Activated T-helper 1 cell treated with anti-CD3 and anti-CD28 coated beads, Interleukin-12 subunit alpha, Interleukin-12 subunit beta, Interleukin-2, Interleukin-4 antibody, amounts not matched to agents 30 ng/mL and 10 ng/mL and 1 ng/mL, durations not matched to agents 14 hours and 24 hours and 36 hours (primary cell): ENCODE measurements around the gene MSANTD3. TPM values are rescaled to one million over a fixed set of nuclear protein-coding genes. Genes with fewer than 3 reads are reported as not detected.
"Not testable (repeated sequence)": the region's sequence is repeated elsewhere in the genome, so short reads cannot be mapped to it uniquely, and the experiment has no call there.

Experiments used
- DNase-seq: peaks from one replicate; pipeline ENCODE4 v3.0.0; 2021; ENCODE audit warnings: low spot score
- H3K27ac Mint-ChIP-seq: one replicate; pipeline ENCODE4 v1.8.0; 2021; ENCODE audit warnings: mild to moderate bottlenecking, mixed read lengths
- H3K27me3 Mint-ChIP-seq: one replicate; pipeline ENCODE4 v1.8.0; 2022; ENCODE audit warnings: mild to moderate bottlenecking, moderate library complexity, mixed read lengths; ENCODE audit not compliant: insufficient read depth
- H3K36me3 Mint-ChIP-seq: one replicate; pipeline ENCODE4 v1.8.0; 2021; ENCODE audit warnings: low read depth, mixed read lengths
- H3K4me1 Mint-ChIP-seq: one replicate; pipeline ENCODE4 v1.8.0; 2021; ENCODE audit warnings: low read depth, mixed read lengths
- H3K4me3 Mint-ChIP-seq: one replicate; pipeline ENCODE4 v1.8.0; 2021; ENCODE audit warnings: mild to moderate bottlenecking, moderate library complexity, mixed read lengths
- H3K9me3 Mint-ChIP-seq: one replicate; pipeline ENCODE4 v1.8.0; 2021; ENCODE audit warnings: mixed read lengths
- intact Hi-C: fragments of 100-400 bp; cut with micrococcal nuclease; formaldehyde crosslinking; loops from one replicate; pipeline ENCODE4 v1.15.1; 2024
- total RNA-seq: library from RNA; stranded (reverse); gene quantifications from 2 replicates; pipeline ENCODE4 v1.2.3, GENCODE V29; 2022

The MSANTD3 gene, protein sequence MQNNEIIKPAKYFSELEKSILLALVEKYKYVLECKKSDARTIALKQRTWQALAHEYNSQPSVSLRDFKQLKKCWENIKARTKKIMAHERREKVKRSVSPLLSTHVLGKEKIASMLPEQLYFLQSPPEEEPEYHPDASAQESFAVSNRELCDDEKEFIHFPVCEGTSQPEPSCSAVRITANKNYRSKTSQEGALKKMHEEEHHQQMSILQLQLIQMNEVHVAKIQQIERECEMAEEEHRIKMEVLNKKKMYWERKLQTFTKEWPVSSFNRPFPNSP
- total RNA-seq = 11.1 and 11.3 TPM in 2 replicates

DNA sequence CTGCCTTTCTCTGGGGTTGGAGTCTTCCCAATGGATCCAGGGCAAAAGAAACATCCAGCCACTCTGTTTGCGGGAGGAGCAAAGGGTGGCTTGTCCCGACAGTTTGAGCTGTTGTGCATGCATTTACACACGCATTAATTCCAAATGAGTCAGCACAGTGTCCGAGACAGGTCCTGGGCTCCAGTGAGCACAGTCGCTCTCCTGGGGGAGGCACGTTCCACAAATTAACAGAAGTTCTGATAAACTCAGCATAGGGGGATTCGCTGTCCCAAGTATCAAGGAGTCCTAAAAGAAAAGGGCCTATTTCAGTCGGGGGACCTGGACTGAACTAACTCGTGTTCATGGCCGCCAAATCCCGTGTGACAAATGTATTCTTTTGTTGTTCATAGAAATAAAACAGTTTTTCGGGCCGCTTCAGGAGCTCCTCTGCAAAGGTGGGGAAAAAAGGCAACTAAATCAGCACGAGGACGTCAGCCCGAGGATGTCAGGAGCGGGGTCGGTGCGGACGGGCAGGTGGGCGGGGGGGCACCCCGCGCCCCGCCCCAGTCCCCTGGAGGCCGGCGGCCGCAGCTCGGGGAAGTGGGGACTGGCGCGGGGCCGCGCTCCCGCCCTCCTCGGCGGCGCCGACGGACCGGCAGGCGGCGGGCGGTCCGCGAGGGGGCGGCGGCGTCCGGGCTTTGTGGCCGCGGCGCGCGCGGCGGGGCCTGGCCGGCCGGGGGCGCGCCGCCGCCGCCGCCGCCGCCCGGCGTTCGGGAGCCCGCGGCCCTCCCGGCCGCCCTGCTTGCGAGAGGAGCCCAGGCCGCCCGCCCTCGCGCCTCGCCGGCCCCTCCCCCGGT, at the start of gene MSANTD3:
Gene MSANTD3, plus strand, starts transcription at position 614 of the 836 bp plus-strand sequence. CDS start 14,796 bp downstream, outside the sequence.
- Mint-ChIP-seq H3K9me3 (no peaks in the 10 kb centered on the region), H3K4me3 (peak within 1 kb of the TSS; percentile 87), H3K36me3 (peaks cover 3% of the 10 kb centered on the region), H3K27me3 (peaks cover 10% of the 10 kb centered on the region), H3K4me1 (peaks cover 21% of the 10 kb centered on the region), H3K27ac (peak within 1 kb of the TSS; percentile 91)
- intact Hi-C loops = loop anchor here (1.0 to 5.0 kb wide), 6 partner anchors 15 to 1244 kb away; partner anchors contain the start of genes ERP44, INVS and NR4A3
- DNase-seq = peak; percentile 28

DNA sequence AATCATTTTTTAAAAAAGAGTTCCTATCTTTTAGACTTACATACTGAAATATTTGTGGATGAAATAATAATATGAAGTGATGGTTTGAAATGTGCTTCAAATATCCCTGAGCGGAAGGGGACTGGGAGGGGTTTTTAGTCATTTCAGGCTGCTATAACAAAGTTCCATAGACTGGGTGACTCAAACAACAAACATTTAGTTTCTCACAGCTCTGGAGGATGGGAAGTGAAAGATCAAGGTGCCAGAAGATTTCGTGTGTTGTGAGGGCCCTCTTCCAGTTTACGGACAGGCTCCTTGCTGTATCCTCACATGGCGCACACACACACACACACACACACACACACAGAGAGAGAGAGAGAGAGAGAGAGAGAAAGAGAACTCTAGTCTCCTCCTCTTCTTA, 47.1 kb upstream of the MSANTD3 start:
- intact Hi-C loops = no loop called here
- H3K4me3 Mint-ChIP-seq = no peak overlapping the region
- H3K9me3 Mint-ChIP-seq = no peaks in the 10 kb centered on the region
- H3K27me3 Mint-ChIP-seq = no peaks in the 10 kb centered on the region
- no peaks in the 10 kb centered on the region for H3K4me1 Mint-ChIP-seq
- H3K27ac Mint-ChIP-seq = no peak overlapping the region
- H3K36me3 Mint-ChIP-seq = no peaks in the 10 kb centered on the region
- no peak for DNase-seq

- intact Hi-C loops, H3K4me1 Mint-ChIP-seq, H3K27ac Mint-ChIP-seq, DNase-seq, H3K27me3 Mint-ChIP-seq, H3K36me3 Mint-ChIP-seq, H3K9me3 Mint-ChIP-seq, H3K4me3 Mint-ChIP-seq: not testable (repeated sequence)
These were observed 34.0 kb upstream of the MSANTD3 start for GRCh38 chr9:100392989-100393388.

DNA sequence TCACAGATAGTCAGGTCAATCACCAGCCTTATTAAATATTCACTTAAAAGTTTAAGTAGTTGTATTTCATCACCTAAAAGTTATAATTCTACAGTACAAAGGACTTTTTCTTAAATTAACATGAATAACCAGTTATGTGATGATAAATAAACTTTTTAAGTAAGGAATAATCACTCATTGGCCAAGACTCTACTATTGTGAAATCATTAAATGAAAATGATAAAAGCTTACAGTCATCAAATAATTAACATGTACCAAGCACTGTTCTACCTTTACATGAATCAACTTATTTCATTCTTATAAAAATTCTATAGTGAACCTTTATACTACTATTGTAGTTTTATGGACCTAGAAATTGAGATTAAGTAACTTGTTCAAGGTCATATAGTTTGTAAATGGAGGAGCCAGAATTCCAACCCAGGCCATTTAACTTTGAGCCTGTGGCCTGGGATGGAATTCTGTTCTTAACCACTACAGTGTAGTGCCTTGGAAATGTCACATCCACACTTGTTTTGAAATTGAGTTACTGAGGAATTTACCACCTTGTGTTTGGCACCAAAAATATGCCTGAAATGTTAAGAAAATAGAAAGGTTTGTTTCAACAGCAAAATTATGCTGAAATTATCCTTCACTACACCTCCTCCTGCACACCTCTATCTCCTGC, 32.8 kb upstream of the MSANTD3 start:
- no peak overlapping the region for H3K4me3 Mint-ChIP-seq
- peaks cover 4% of the 10 kb centered on the region for H3K27me3 Mint-ChIP-seq
- no peak overlapping the region for H3K27ac Mint-ChIP-seq
- DNase-seq = no peak
- intact Hi-C loops = no loop called here
- H3K36me3 Mint-ChIP-seq = no peaks in the 10 kb centered on the region
- H3K4me1 Mint-ChIP-seq = no peaks in the 10 kb centered on the region
- H3K9me3 Mint-ChIP-seq = no peaks in the 10 kb centered on the region

DNA sequence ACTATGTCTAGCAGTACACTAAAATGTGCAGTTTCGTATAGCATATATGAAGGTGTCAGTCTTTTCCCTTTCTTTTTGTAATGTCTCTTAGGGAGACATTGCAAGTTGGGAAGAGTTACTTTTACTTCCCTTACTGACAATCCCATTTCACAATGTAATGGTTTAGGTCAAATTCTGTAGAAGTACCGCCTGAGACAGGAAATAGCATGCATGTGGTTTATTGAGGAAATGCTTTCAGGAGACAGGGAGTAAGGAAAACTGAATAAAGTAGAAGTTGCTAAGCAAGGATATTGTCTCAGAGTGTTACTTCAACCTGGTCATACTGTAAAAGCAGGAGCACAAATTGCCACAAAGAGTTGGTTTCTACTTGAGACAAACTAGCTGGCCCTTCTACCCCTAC, 32.1 kb upstream of the MSANTD3 start:
- Mint-ChIP-seq H3K27me3 (peaks cover 4% of the 10 kb centered on the region), H3K4me3 (no peak overlapping the region), H3K9me3 (no peaks in the 10 kb centered on the region), H3K4me1 (no peaks in the 10 kb centered on the region), H3K27ac (no peak overlapping the region), H3K36me3 (no peaks in the 10 kb centered on the region)
- intact Hi-C loops = no loop called here
- no peak for DNase-seq

DNA sequence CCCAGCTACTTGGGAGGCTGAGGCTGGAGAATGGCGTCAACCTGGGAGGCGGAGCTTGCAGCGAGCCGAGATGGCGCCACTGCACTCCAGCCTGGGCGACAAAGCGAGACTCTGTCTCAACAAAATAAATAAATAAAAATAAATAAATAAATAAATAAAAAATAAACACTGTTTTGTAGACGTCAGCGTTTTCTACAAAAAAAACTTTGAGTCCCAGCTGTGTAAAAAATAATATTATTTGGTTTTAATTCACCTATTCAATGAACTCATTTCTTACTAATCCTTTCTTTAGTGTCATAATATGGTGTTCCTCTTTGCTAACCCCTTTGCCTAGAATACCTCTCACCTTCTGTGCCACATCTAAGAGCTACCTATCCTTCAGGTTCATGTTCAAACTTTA, 30.2 kb upstream of the MSANTD3 start:
- Mint-ChIP-seq H3K27ac (no peak overlapping the region), H3K4me3 (no peak overlapping the region), H3K27me3 (peaks cover 13% of the 10 kb centered on the region), H3K4me1 (no peaks in the 10 kb centered on the region), H3K36me3 (no peaks in the 10 kb centered on the region), H3K9me3 (no peaks in the 10 kb centered on the region)
- DNase-seq = no peak
- intact Hi-C loops = no loop called here

DNA sequence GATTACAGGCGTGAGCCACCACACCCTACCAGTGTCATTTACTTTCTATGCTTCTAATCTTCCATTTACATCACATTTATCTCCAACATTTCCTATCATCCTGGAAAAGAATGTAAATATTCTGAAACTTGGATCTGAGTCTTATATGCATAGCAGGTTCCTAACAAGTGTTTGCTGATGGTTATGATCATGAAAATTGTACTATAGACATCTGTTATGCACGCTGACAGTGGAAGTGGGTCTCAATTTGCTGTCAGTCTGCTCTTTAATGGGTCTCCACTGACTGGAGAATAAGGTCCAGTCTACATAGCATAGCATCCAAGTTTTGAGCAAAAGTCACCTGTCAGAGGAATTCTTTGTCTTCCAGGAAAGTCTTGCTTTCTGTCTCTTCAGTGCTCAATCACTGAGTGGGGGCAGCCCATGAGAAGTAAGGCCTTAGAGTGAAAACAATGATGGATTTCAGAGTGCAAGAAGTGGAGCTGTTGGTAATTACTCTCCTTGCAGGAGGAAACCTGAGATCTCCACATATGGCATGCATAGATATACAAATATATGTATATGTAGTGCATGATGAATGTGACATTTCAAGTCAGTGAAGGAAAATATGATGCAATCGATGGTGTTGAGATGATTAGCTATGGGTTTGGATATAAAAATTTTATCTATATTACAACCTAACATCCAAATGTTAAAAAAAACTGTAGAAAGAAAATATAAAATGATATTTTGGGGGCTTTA, 29.2 kb upstream of the MSANTD3 start:
- intact Hi-C loops = no loop called here
- Mint-ChIP-seq H3K27me3 (peaks cover 17% of the 10 kb centered on the region), H3K36me3 (no peaks in the 10 kb centered on the region), H3K4me1 (no peaks in the 10 kb centered on the region), H3K4me3 (no peak overlapping the region), H3K27ac (no peak overlapping the region), H3K9me3 (no peaks in the 10 kb centered on the region)
- DNase-seq = no peak

- intact Hi-C loops = no loop called here
- no peak overlapping the region for H3K4me3 Mint-ChIP-seq
- no peaks in the 10 kb centered on the region for H3K4me1 Mint-ChIP-seq
- H3K36me3 Mint-ChIP-seq = no peaks in the 10 kb centered on the region
- H3K27ac Mint-ChIP-seq = no peak overlapping the region
- H3K27me3 Mint-ChIP-seq = peaks cover 19% of the 10 kb centered on the region
- H3K9me3 Mint-ChIP-seq = no peaks in the 10 kb centered on the region
- DNase-seq = no peak
These were observed 25.9 kb upstream of the MSANTD3 start for GRCh38 chr9:100401042-100401441.

DNA sequence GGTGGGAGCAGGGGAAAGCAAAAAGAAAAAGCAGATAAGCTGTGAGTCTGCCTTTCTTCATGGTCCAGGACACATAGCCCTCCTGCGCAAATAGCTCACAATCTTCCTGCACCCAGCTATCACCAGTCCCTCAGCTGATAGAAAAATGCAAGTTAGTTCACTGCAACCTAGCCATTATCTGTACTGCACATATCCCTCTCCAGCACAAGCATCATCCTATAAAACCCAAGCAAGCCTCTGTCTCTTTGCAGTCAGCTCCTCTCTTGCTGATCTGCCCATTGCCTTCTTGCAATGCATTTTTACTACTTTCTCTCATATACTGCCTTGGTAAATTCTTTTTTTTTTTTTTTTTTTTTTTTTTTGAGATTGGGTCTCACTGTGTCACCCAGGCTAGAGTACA, 20.0 kb upstream of the MSANTD3 start:
- no peak overlapping the region for H3K27ac Mint-ChIP-seq
- peaks cover 13% of the 10 kb centered on the region for H3K4me1 Mint-ChIP-seq
- H3K4me3 Mint-ChIP-seq = no peak overlapping the region
- intact Hi-C loops = no loop called here
- peaks cover 16% of the 10 kb centered on the region for H3K27me3 Mint-ChIP-seq
- H3K9me3 Mint-ChIP-seq = peaks cover 9% of the 10 kb centered on the region
- H3K36me3 Mint-ChIP-seq = peaks cover 6% of the 10 kb centered on the region
- no peak for DNase-seq

DNA sequence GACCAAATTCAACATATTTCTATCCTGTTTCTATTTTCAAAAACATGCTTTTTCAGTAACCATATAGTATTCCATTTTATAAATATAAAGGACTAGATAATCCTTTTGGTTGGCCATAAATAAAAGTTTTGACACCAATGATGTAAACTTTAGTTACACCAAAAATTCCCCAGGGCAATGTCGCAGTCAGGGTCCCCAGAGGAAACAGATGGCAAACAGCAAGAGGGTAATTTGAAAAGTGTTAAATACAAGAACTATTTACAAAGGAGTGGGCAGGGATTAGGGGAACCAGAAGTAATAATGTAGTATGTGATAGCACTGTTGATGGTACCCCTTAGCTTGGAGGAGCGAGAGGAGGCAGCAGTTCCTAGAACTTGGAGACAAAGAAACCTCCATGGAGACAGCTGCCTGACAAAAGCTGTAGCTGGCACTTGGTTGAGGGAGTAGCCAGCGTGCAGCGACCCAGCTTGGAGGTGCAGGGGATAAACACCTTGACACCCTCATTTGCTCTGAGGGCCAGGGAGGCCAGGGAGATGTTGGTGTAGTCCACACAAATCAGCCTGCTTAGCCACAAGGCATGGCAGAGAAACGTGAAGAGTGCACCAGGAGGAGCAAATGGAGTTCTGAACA, 18.3 kb upstream of the MSANTD3 start:
- DNase-seq = no peak
- no peak overlapping the region for H3K27ac Mint-ChIP-seq
- peaks cover 6% of the 10 kb centered on the region for H3K36me3 Mint-ChIP-seq
- H3K4me1 Mint-ChIP-seq = peaks cover 13% of the 10 kb centered on the region
- peaks cover 12% of the 10 kb centered on the region for H3K9me3 Mint-ChIP-seq
- H3K4me3 Mint-ChIP-seq = no peak overlapping the region
- intact Hi-C loops = no loop called here
- peaks cover 11% of the 10 kb centered on the region for H3K27me3 Mint-ChIP-seq

DNA sequence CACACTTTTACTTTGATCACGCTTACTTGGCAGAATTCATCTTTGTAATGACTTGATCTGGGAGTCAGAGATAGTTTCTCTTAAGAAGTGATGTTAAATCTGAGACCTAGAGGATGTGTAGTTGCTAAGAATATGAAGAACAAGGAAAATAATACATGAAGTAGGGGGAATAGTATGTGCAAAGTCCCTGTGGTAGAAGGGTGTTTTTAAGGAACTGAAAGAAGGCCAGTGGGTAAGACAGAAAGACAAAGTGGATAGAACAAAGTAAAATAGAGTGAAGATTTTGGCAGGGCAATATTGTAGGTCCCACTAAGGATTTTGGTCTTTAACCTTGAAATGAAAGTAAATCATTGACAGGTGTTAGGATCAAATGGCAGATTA, 17.8 kb upstream of the MSANTD3 start:
- no peak for DNase-seq
- Mint-ChIP-seq H3K27ac (no peak overlapping the region), H3K36me3 (peaks cover 6% of the 10 kb centered on the region), H3K27me3 (peaks cover 11% of the 10 kb centered on the region), H3K9me3 (peaks cover 12% of the 10 kb centered on the region), H3K4me1 (peaks cover 13% of the 10 kb centered on the region), H3K4me3 (no peak overlapping the region)
- intact Hi-C loops = no loop called here
